OCI-LY7 (cell line): Measurements from ENCODE around the gene ABCC1. TPM values are rescaled to one million over a fixed set of nuclear protein-coding genes. Genes with fewer than 3 reads are reported as not detected.

ENCODE experiments used
- BruUV-seq: library from RNA; stranded (reverse); fragments of 400-500 nt; replicated peaks from 2 replicates; lab custom pipeline; 2021; lab: Mats Ljungman, UMichigan
- CTCF ChIA-PET: fragments of 300-600 bp; sonication (Branson Sonifier 250); formaldehyde crosslinking; loops from one replicate; lab custom pipeline; 2022; ENCODE audit warnings: antibody characterized with exemption; ENCODE audit not compliant: unreplicated experiment; lab: Charles Lee
- POLR2A ChIA-PET: fragments of 300-600 bp; sonication (Branson Sonifier 250); formaldehyde crosslinking; loops from one replicate; lab custom pipeline; 2022; ENCODE audit warnings: antibody characterized with exemption; lab: Charles Lee
- DNase-seq: peaks from one replicate; pipeline ENCODE4 v3.0.0-alpha.2; 2015; ENCODE audit warnings: low spot score
- H2AFZ ChIP-seq: fragments of 200-600 bp; sonication (generic), shearing (Covaris generic); 2 replicates; pipeline ENCODE4 v1.6.1; 2014; ENCODE audit warnings: mild to moderate bottlenecking, antibody characterized with exemption, low read length, moderate library complexity
- H3K27ac ChIP-seq: fragments of 200-600 bp; sonication (generic); 2 replicates; pipeline ENCODE4 v1.5.1; 2014; ENCODE audit warnings: mixed run types, low read depth, mild to moderate bottlenecking, moderate library complexity, low read length, inconsistent platforms; ENCODE audit not compliant: poor library complexity, severe bottlenecking
- H3K36me3 ChIP-seq: fragments of 200-600 bp; sonication (generic); 2 replicates; pipeline ENCODE4 v1.6.1; 2014; ENCODE audit warnings: mild to moderate bottlenecking, antibody characterized with exemption, low read length, moderate library complexity, mixed read lengths; ENCODE audit not compliant: insufficient read depth
- H3K4me1 ChIP-seq: fragments of 200-600 bp; sonication (generic); 2 replicates; pipeline ENCODE4 v1.5.1; 2014; ENCODE audit warnings: mild to moderate bottlenecking, low read length; ENCODE audit not compliant: insufficient read depth, poor library complexity, severe bottlenecking
- H3K4me2 ChIP-seq: fragments of 200-600 bp; sonication (generic); 2 replicates; pipeline ENCODE4 v1.6.1; 2014; ENCODE audit warnings: mild to moderate bottlenecking, low read length
- H3K4me3 ChIP-seq: fragments of 200-600 bp; sonication (generic); 2 replicates; pipeline ENCODE4 v1.5.1; 2014; ENCODE audit warnings: mild to moderate bottlenecking, low read depth, low read length; ENCODE audit not compliant: poor library complexity, severe bottlenecking
- H3K79me2 ChIP-seq: fragments of 200-600 bp; sonication (generic); 2 replicates; pipeline ENCODE4 v1.6.1; 2016; ENCODE audit warnings: low read depth, mild to moderate bottlenecking, low read length, moderate library complexity, mixed read lengths; ENCODE audit not compliant: insufficient read depth
- H3K9me2 ChIP-seq: fragments of 200-600 bp; sonication (generic); 2 replicates; pipeline ENCODE4 v1.6.1; 2016; ENCODE audit warnings: mild to moderate bottlenecking, low read length, mixed read lengths; ENCODE audit not compliant: insufficient read depth
- H3K9me3 ChIP-seq: fragments of 200-600 bp; sonication (generic); 2 replicates; pipeline ENCODE4 v1.6.1; 2014; ENCODE audit warnings: mild to moderate bottlenecking, mixed run types, low read length, mixed read lengths
- H4K20me1 ChIP-seq: fragments of 200-600 bp; sonication (generic); 2 replicates; pipeline ENCODE4 v1.6.1; 2014; ENCODE audit warnings: mild to moderate bottlenecking, antibody characterized with exemption, low read length, moderate library complexity, mixed read lengths; ENCODE audit not compliant: insufficient read depth
- CTCF ChIP-seq: fragments of 200-600 bp; sonication (generic); conservative IDR thresholded peaks from 2 replicates; pipeline ENCODE4 v1.5.1; 2014; ENCODE audit warnings: mild to moderate bottlenecking, antibody characterized with exemption, low read length, moderate library complexity, mixed read lengths
- EZH2phosphoT487 ChIP-seq: fragments of 200-600 bp; sonication (generic); IDR thresholded peaks from 2 replicates; pipeline ENCODE4 v1.6.1; 2018; ENCODE audit warnings: low read depth, borderline replicate concordance, mild to moderate bottlenecking, mixed run types, antibody characterized with exemption, low read length, moderate library complexity, mixed read lengths
- intact Hi-C: fragments of 100-400 bp; cut with micrococcal nuclease; formaldehyde crosslinking; loops from one replicate; pipeline ENCODE4 v1.10.0; 2022; ENCODE audit not compliant: unreplicated experiment
- total RNA-seq, 2 experiments: library from RNA; depleted of rRNA in 1 of 2; stranded (reverse); fragments of >200 nt in 1 of 2; shearing (Covaris generic) in 1 of 2; gene quantifications; 2 replicates each; pipeline ENCODE4 v1.2.3, GENCODE V29; 2014 to 2022

The ABCC1 gene
- total RNA-seq, 2 experiments from 2014 or later = 39.9 to 71.8 TPM

DNA sequence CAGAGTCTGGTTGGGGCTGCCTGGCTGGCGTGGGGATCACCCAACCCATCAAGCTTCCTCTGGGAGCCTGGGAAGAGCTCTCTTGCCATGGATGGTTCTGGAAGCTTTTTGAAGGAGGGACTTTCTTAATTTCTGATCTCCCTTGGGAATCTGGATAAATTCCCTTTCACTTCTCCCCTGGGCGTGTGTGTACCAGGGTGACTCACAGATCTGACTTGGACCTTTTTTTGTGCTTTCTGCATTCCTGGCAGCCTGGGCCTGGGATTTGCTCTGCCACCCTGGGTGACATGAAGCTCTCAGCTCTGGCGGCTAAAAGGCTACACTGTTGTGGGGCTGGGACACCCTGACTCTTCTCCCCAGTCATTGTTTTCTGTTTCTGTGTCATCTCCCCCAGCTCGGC lies 70.1 kb downstream of the ABCC1 start:
- no TSS peak for BruUV-seq
- Histone ChIP-seq H3K4me2 (no peak overlapping the region), H2AFZ (no peak overlapping the region), H3K79me2 (0 out of 2 replicates have a peak, but pooled peaks cover 7% of the 10 kb centered on the region), H3K9me3 (no peaks in the 10 kb centered on the region), H3K36me3 (peaks cover 92% of the 10 kb centered on the region), H3K9me2 (no peaks in the 10 kb centered on the region), H4K20me1 (no peaks in the 10 kb centered on the region), H3K27ac (no peak overlapping the region), H3K4me3 (no peak overlapping the region), H3K4me1 (peaks cover 45% of the 10 kb centered on the region)
- DNase-seq = no peak
- ChIA-PET POLR2A (no interaction called here), CTCF (no interaction called here)
- intact Hi-C loops = no loop called here
- TF ChIP-seq CTCF (no peak), EZH2phosphoT487 (no peak)

- CTCF ChIA-PET = no interaction called here
- Histone ChIP-seq H3K9me3 (no peaks in the 10 kb centered on the region), H3K36me3 (peaks cover 91% of the 10 kb centered on the region), H3K4me3 (no peak overlapping the region), H2AFZ (no peak overlapping the region), H3K9me2 (no peaks in the 10 kb centered on the region), H3K79me2 (0 out of 2 replicates have a peak, but pooled peaks cover 7% of the 10 kb centered on the region), H4K20me1 (no peaks in the 10 kb centered on the region), H3K4me1 (peaks cover 53% of the 10 kb centered on the region), H3K4me2 (peak overlapping the region; percentile 40), H3K27ac (peak overlapping the region; percentile 74)
- intact Hi-C loops = no loop called here
- DNase-seq = no peak
- TF ChIP-seq CTCF (no peak), EZH2phosphoT487 (no peak)
- no TSS peak for BruUV-seq
- POLR2A ChIA-PET = interaction anchor here (0.6 kb wide), 1 partner anchor 11 kb away, joined by 4 read pairs; no protein-coding TSS in a partner anchor
These were observed 70.9 kb downstream of the ABCC1 start for GRCh38 chr16:16020291-16020690.

DNA sequence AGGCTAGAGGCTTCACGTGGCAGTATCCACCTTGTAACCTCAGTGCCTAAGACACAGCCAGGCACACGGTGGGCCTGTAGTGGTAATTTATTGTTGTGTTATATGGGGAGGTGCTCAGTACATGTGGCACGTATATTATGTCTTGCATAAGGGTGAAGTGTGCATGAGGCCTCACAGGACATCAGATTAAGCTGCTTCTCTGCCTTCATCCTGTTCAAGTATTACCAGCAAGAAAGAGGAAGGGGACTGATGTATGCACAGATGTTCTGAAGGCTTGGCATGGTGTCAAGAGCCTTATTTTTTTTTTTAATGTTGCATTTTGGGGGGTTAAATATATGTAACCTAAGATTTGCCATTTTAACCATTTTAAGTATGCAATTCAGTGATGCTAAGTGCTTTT lies 71.6 kb downstream of the ABCC1 start:
- 0 out of 2 replicates have a peak, but pooled peaks cover 7% of the 10 kb centered on the region for H3K79me2 ChIP-seq
- TF ChIP-seq CTCF (no peak), EZH2phosphoT487 (no peak)
- ChIA-PET CTCF (no interaction called here), POLR2A (interaction anchor here (0.6 to 1.8 kb wide), 3 partner anchors 12 to 109 kb away, joined by 3 to 7 read pairs (median 4); no protein-coding TSS in a partner anchor)
- DNase-seq = peak; percentile 72
- no peaks in the 10 kb centered on the region for H3K9me2 ChIP-seq
- H3K9me3 ChIP-seq = no peaks in the 10 kb centered on the region
- peaks cover 84% of the 10 kb centered on the region for H3K36me3 ChIP-seq
- no peak overlapping the region for H3K4me3 ChIP-seq
- peak overlapping the region; percentile 74 for H3K27ac ChIP-seq
- peak overlapping the region; percentile 40 for H3K4me2 ChIP-seq
- H3K4me1 ChIP-seq = peaks cover 60% of the 10 kb centered on the region
- no peak overlapping the region for H2AFZ ChIP-seq
- intact Hi-C loops = no loop called here
- no peaks in the 10 kb centered on the region for H4K20me1 ChIP-seq
- BruUV-seq = no TSS peak
